ENCODE results near the gene NCKAP5. TPM values are rescaled to one million over a fixed set of nuclear protein-coding genes. Genes with fewer than 3 reads are reported as not detected.

The NCKAP5 gene
- total and polyA plus RNA-seq, 2 donors (not counting 1 experiment from before 2014, with no cell fraction given): not detected

DNA sequence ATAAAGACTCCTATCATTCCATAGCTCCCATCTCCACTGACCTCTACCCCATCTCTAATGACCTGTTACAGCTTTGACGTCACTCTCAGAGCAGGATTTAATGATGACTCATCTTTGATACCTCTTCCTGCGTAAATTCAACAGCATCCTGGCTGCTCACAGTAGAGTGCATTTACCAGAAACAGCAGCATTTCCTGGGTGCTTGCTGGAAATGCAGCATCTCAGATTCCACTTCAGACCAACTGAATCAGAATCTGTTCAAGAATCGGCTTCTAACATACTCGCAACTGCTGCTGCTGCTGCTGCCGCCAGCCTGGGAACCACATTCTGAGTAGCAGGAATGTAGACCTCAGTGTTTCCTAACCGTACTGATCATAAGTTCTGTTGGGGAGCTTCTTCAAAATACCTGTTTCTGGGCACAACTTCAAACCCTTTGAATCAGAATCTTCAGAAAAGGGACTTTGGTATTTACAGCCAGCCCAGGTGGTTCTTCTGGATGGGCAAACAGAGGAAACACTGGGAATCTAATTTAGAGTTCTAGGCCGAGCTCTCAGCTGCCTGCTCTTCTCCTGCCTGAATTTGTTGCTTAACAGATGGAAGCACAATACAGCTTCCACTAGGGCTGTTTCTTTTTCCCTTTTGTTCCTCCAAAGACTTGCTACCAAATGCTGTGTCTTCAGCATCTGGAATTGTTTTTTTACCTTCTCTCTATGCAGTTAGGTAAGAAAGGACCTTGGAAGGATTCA lies 241.4 kb downstream of the NCKAP5 start:
- Mint-ChIP-seq H3K4me3 (no peak overlapping the region), H3K9me3 (ENCODE audit: insufficient read depth) (no peaks in the 10 kb centered on the region), H3K27me3 (peaks cover 5% of the 10 kb centered on the region), H3K4me1 (no peaks in the 10 kb centered on the region), H3K27ac (no peak overlapping the region)
- H3K27me3 ChIP-seq (replicated peaks in 1 of 4; ENCODE audit: control extremely low read depth in 1 of 4, control insufficient read depth in 3 of 4, insufficient read depth in 4 of 4, low read length in 3 of 4): no peaks in the 10 kb centered on the region
- H3K27ac ChIP-seq (ENCODE audit: low read length in 2 of 2): no peak overlapping the region
- intact Hi-C loops (cut with micrococcal nuclease): no loop called here
- no peaks in the 10 kb centered on the region for H3K79me2 ChIP-seq (ENCODE audit: control insufficient read depth, insufficient read depth, low read length)
- H3K4me2 ChIP-seq (replicated peaks; ENCODE audit: low read depth, low read length, poor library complexity, severe bottlenecking): no peak overlapping the region
- POLR2A ChIA-PET: no interaction called here
- no peak overlapping the region for H2AFZ ChIP-seq (ENCODE audit: insufficient read depth, low read depth, low read length, poor library complexity, severe bottlenecking)
- TF ChIP-seq, protein P1, sequence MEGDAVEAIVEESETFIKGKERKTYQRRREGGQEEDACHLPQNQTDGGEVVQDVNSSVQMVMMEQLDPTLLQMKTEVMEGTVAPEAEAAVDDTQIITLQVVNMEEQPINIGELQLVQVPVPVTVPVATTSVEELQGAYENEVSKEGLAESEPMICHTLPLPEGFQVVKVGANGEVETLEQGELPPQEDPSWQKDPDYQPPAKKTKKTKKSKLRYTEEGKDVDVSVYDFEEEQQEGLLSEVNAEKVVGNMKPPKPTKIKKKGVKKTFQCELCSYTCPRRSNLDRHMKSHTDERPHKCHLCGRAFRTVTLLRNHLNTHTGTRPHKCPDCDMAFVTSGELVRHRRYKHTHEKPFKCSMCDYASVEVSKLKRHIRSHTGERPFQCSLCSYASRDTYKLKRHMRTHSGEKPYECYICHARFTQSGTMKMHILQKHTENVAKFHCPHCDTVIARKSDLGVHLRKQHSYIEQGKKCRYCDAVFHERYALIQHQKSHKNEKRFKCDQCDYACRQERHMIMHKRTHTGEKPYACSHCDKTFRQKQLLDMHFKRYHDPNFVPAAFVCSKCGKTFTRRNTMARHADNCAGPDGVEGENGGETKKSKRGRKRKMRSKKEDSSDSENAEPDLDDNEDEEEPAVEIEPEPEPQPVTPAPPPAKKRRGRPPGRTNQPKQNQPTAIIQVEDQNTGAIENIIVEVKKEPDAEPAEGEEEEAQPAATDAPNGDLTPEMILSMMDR (IDR thresholded peaks at IDR 0.05): no peak
- no peak for TF ChIP-seq EZH2 (IDR thresholded peaks at IDR 0.05; ENCODE audit: borderline replicate concordance, insufficient read depth, low read depth, low read length, poor library complexity, severe bottlenecking)
- H3K9me3 ChIP-seq (ENCODE audit: control extremely low read depth in 1 of 3, control insufficient read depth in 2 of 3, insufficient read depth in 1 of 3, low read length in 2 of 3): no peaks in the 10 kb centered on the region
- ATAC-seq (ENCODE audit: low read depth): no peak
- no peak overlapping the region for H3K9ac ChIP-seq (ENCODE audit: low read length)
- no peak overlapping the region for H3K4me3 ChIP-seq (ENCODE audit: control extremely low read depth in 1 of 5, extremely low read depth in 1 of 5, insufficient read depth in 1 of 5, low read depth in 2 of 5, low read length in 4 of 5)
- CTCF ChIA-PET: no interaction called here
- H4K20me1 ChIP-seq (ENCODE audit: control insufficient read depth, insufficient read depth, low read length, poor library complexity, severe bottlenecking): no peaks in the 10 kb centered on the region
- no peak for DNase-seq
- 83% methylated on average over 6 of the region's 7 CpGs for WGBS (ENCODE audit: insufficient coverage)
- no peaks in the 10 kb centered on the region for H3K36me3 ChIP-seq (replicated peaks in 1 of 2; ENCODE audit: control extremely low read depth in 1 of 2, control insufficient read depth in 1 of 2, extremely low read depth in 1 of 2, insufficient read depth in 2 of 2, low read length in 1 of 2)
- H3K4me1 ChIP-seq (ENCODE audit: control insufficient read depth in 2 of 2, insufficient read depth in 2 of 2, low read length in 2 of 2): no peaks in the 10 kb centered on the region

DNA sequence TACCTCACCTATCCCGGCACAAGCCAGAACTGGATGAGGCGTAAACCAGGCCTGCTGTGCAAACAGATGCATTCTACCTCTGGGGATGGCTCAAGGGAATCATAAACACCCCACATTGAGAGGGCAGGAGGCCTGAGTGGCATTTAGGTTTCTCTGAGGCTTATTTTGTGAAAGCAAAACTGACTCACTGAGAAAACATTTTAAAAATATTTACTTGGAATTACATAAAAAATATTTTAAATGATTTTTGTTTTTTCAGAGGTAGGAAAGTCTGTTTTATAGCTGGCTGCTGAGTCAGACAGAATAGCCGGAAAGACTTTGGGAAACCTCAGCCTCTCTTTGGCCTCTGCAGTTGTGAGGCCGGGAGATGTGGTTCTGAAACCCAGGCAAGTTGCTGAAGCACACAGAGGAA lies 244.1 kb downstream of the NCKAP5 start:
- H4K20me1 ChIP-seq (ENCODE audit: control insufficient read depth, insufficient read depth, low read length, poor library complexity, severe bottlenecking): no peaks in the 10 kb centered on the region
- Mint-ChIP-seq H3K27me3 (no peaks in the 10 kb centered on the region), H3K9me3 (ENCODE audit: insufficient read depth) (no peaks in the 10 kb centered on the region), H3K27ac (no peak overlapping the region), H3K4me3 (no peak overlapping the region), H3K4me1 (no peaks in the 10 kb centered on the region)
- CTCF ChIA-PET: no interaction called here
- POLR2A ChIA-PET: no interaction called here
- H3K4me3 ChIP-seq (ENCODE audit: control extremely low read depth in 1 of 5, extremely low read depth in 1 of 5, insufficient read depth in 1 of 5, low read depth in 2 of 5, low read length in 4 of 5): no peak overlapping the region
- intact Hi-C loops (cut with micrococcal nuclease): no loop called here
- H3K27me3 ChIP-seq (replicated peaks in 1 of 4; ENCODE audit: control extremely low read depth in 1 of 4, control insufficient read depth in 3 of 4, insufficient read depth in 4 of 4, low read length in 3 of 4): no peaks in the 10 kb centered on the region
- H3K36me3 ChIP-seq (replicated peaks in 1 of 2; ENCODE audit: control extremely low read depth in 1 of 2, control insufficient read depth in 1 of 2, extremely low read depth in 1 of 2, insufficient read depth in 2 of 2, low read length in 1 of 2): no peaks in the 10 kb centered on the region
- H3K79me2 ChIP-seq (ENCODE audit: control insufficient read depth, insufficient read depth, low read length): no peaks in the 10 kb centered on the region
- DNase-seq (no peak), ATAC-seq (ENCODE audit: low read depth) (no peak)
- H3K9ac ChIP-seq (ENCODE audit: low read length): no peak overlapping the region
- no peaks in the 10 kb centered on the region for H3K4me1 ChIP-seq (ENCODE audit: control insufficient read depth in 2 of 2, insufficient read depth in 2 of 2, low read length in 2 of 2)
- 79% methylated on average over 2 of the region's 4 CpGs for WGBS (ENCODE audit: insufficient coverage)
- H2AFZ ChIP-seq (ENCODE audit: insufficient read depth, low read depth, low read length, poor library complexity, severe bottlenecking): no peak overlapping the region
- H3K4me2 ChIP-seq (replicated peaks; ENCODE audit: low read depth, low read length, poor library complexity, severe bottlenecking): no peak overlapping the region
- no peak for TF ChIP-seq EZH2 (IDR thresholded peaks at IDR 0.05; ENCODE audit: borderline replicate concordance, insufficient read depth, low read depth, low read length, poor library complexity, severe bottlenecking)
- TF ChIP-seq, protein P1 (IDR thresholded peaks at IDR 0.05): no peak
- H3K9me3 ChIP-seq (ENCODE audit: control extremely low read depth in 1 of 3, control insufficient read depth in 2 of 3, insufficient read depth in 1 of 3, low read length in 2 of 3): no peaks in the 10 kb centered on the region
- no peak overlapping the region for H3K27ac ChIP-seq (ENCODE audit: low read length in 2 of 2)
